Left lung (tissue), 10 donors: ENCODE measurements around the gene ADIRF. TPM values are rescaled to one million over a fixed set of nuclear protein-coding genes. Genes with fewer than 3 reads are reported as not detected.
"Not testable (repeated sequence)": the region's sequence is repeated elsewhere in the genome, so short reads cannot be mapped to it uniquely, and the experiment has no call there.

Experiments used
- ATAC-seq: fragments of 200-7000 bp; cut with Tn5 transposase; one replicate; pipeline ENCODE4 v1.9.1; 2020; ENCODE audit warnings: moderate library complexity
- DNase-seq, 4 donors: peaks; one replicate each; pipeline ENCODE4 v3.0.0-alpha.2; 2013 to 2020
- H3K27ac ChIP-seq, 2 donors: fragments of 200-600 bp; sonication (generic) in 1 of 2; one replicate each; pipeline versions ENCODE4 v1.5.0 to v1.8.0; 2020 to 2021
- H3K27me3 ChIP-seq, 2 donors: fragments of 200-600 bp; sonication (generic) in 1 of 2; one replicate each; pipeline versions ENCODE4 v1.5.0 to v1.8.0; 2020 to 2021
- H3K36me3 ChIP-seq, 2 donors: fragments of 200-600 bp; sonication (generic) in 1 of 2; one replicate each; pipeline versions ENCODE4 v1.5.0 to v1.8.0; 2020 to 2021
- H3K4me1 ChIP-seq, 2 donors: fragments of 200-600 bp; one replicate each; pipeline ENCODE4 v1.8.0; 2021
- H3K4me3 ChIP-seq, 2 donors: fragments of 200-600 bp; sonication (generic) in 1 of 2; one replicate each; pipeline versions ENCODE4 v1.5.0 to v1.8.0; 2020 to 2021; ENCODE audit warnings: mild to moderate bottlenecking in 1 of 2
- H3K9me3 ChIP-seq, 2 donors: fragments of 200-600 bp; sonication (generic) in 1 of 2; one replicate each; pipeline versions ENCODE4 v1.5.0 to v1.8.0; 2020 to 2021
- intact Hi-C, 2 donors: fragments of 100-400 bp; cut with DNase I; formaldehyde crosslinking; loops; one replicate each; pipeline versions ENCODE4 v1.11.2 to v1.14.2; 2022
- polyA plus RNA-seq, 6 donors: library from polyadenylated mRNA; unstranded; fragments of 120-200 nt; gene quantifications; one replicate each; pipeline ENCODE4 v1.2.1, GENCODE V29; 2013; ENCODE audit not compliant: insufficient read length in 6 of 6
- total RNA-seq, 2 donors: library from RNA; stranded (reverse); fragmentation: NEBNext Ultra II Directional; extraction: Animal tissue kit (Norgen Biotek cat#: 25700); gene quantifications; one replicate each; pipeline ENCODE4 v1.2.1, GENCODE V29; 2021
- TF ChIP-seq, protein P1 (sequence below), 2 donors: fragments of 200-600 bp; sonication (generic) in 1 of 2; IDR thresholded peaks; one replicate each; pipeline versions ENCODE4 v1.5.0 to v1.8.0; 2021; ENCODE audit warnings: antibody characterized with exemption in 2 of 2
- donor health status: DM: no; HTN: yes; CAD: no.
- donor health status: DM: no; HTN: no; CAD: no.

Gene ADIRF
- total and polyA plus RNA-seq, 8 donors: 8.0 to 94.1 (median 17.9) TPM

DNA sequence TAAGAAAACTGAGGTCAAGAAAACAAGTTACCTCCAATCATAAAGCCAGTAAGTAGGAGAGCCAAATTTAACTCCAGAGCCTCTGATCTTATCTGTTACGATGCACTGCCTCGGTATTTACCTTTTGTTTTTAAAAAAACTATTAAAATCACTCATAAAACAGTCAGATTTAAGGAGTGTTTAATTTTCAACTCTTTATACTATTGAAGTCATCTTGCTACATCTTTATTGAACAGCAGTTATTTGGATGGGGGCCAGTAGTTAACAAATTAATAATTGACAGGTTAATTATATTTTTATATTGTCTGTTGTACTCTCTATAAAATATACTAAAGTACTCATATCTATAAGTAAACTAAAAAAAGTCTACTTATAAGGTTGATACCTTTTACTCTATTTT is 24.6 kb downstream of the ADIRF start:
- Histone ChIP-seq H3K4me1 (no peaks in the 10 kb centered on the region), H3K9me3 (no peaks in the 10 kb centered on the region), H3K4me3 (no peak overlapping the region), H3K27ac (no peak overlapping the region), H3K36me3 (no peaks in the 10 kb centered on the region), H3K27me3 (no peaks in the 10 kb centered on the region)
- TF ChIP-seq, protein P1, sequence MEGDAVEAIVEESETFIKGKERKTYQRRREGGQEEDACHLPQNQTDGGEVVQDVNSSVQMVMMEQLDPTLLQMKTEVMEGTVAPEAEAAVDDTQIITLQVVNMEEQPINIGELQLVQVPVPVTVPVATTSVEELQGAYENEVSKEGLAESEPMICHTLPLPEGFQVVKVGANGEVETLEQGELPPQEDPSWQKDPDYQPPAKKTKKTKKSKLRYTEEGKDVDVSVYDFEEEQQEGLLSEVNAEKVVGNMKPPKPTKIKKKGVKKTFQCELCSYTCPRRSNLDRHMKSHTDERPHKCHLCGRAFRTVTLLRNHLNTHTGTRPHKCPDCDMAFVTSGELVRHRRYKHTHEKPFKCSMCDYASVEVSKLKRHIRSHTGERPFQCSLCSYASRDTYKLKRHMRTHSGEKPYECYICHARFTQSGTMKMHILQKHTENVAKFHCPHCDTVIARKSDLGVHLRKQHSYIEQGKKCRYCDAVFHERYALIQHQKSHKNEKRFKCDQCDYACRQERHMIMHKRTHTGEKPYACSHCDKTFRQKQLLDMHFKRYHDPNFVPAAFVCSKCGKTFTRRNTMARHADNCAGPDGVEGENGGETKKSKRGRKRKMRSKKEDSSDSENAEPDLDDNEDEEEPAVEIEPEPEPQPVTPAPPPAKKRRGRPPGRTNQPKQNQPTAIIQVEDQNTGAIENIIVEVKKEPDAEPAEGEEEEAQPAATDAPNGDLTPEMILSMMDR (IDR thresholded peaks at IDR 0.05): no peak
- no peak for ATAC-seq
- intact Hi-C loops: no loop called here
- no peak for DNase-seq

DNA sequence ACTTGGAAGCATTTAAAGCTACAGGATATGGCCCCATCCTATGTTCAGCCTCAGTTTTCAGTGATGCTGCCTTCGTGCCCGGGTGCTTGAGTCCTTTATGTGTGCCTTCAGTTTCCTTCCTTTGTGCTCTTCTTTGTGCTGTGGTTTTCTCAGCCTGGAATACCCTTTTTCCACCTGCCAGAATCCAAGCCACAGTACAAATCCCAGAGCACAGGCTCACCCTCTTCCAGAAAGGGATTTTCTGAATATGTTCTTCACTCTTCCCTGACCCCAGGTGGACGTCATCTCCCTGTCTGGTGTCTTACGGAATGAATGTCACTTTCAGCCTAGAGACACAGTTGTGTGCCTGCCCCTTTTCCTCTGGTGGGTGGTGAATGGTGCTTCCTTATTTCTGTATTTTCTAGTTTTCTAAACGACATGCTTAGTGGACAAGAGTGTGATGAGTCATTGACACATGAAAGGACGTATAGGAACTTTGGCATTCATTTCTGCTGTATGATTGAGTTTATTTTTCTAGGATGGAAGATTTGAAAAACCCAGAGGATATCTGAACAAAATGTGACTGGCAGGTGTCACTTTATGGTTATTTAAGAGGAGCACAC is 31.6 kb downstream of the ADIRF start:
- peak; percentile 44 for ATAC-seq
- H3K27ac ChIP-seq: peak overlapping the region in 1 of 2 donors; percentile 55
- intact Hi-C loops: not testable (repeated sequence)

DNA sequence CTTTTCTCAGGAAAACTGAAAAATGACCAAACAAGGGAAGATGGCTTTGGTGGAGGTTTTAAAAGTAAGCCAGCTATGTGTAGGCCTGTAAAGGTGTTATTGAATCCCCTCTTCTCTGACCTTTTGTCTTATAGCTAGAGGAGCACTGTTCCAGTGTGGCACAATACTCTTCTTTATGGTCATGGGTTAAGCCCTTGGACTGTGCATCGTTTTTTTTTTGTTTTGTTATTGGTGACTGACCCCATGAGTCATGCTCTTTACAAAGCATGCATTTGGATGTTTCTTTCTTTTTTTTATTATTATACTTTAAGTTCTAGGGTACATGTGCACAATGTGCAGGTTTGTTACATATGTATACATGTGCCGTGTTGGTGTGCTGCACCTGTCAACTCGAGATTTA is 32.2 kb downstream of the ADIRF start:
- no peak overlapping the region for H3K4me3 ChIP-seq
- H3K4me1 ChIP-seq: no peaks in the 10 kb centered on the region
- DNase-seq (no peak), ATAC-seq (no peak)
- TF ChIP-seq, protein P1 (IDR thresholded peaks at IDR 0.05): no peak
- H3K27me3 ChIP-seq: no peaks in the 10 kb centered on the region
- H3K27ac ChIP-seq: peak overlapping the region in 1 of 2 donors; percentile 55
- no peaks in the 10 kb centered on the region for H3K9me3 ChIP-seq
- no peaks in the 10 kb centered on the region for H3K36me3 ChIP-seq
- intact Hi-C loops: no loop called here

More for the DNA sequence above, 31.6 kb downstream of the ADIRF start:
- not testable (repeated sequence) for H3K4me1 ChIP-seq, H3K4me3 ChIP-seq, H3K27me3 ChIP-seq, H3K9me3 ChIP-seq, DNase-seq, H3K36me3 ChIP-seq

DNA sequence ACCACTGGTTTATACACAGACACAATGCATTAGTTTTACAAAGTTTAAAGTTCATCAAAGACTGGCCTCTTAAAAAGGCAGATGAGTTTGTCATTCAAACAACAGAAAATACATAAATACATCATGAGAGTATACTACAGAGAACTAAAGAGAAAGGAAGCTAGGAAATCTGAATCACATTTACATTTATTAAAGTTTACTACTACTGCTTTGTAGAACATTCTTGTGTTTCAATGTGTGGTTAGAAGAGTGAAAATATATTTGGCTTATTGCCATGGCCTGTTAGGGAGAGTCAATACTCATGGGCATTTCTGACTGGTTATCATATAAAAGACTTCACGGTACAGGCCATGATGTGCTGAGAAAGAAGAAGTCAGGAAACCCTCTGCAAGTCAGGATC is 38.8 kb downstream of the ADIRF start:
- H3K27me3 ChIP-seq, ATAC-seq, H3K9me3 ChIP-seq, H3K36me3 ChIP-seq, H3K4me1 ChIP-seq, DNase-seq, H3K4me3 ChIP-seq, H3K27ac ChIP-seq, intact Hi-C loops: not testable (repeated sequence)

DNA sequence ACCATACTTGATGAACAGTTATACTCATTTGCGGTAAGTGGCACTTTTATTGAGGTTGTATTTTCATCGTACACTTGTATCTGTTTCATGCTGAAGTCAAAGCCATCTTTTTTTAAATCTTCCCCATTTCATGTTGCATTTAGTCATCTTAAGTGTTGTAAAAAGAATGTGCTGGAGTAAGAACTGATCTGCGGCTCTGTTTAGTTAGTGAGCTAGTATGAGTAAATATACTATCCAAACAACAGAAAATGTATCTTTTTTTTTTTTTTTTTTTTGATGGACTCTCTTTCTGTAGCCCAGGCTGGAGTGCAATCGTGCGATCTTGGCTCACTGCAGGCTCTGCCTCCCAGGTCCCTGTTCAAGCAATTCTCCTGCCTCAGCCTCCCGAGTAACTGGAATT is 39.4 kb downstream of the ADIRF start:
- H3K4me1 ChIP-seq, H3K27me3 ChIP-seq, H3K27ac ChIP-seq, intact Hi-C loops, H3K36me3 ChIP-seq, DNase-seq, H3K9me3 ChIP-seq, H3K4me3 ChIP-seq, ATAC-seq: not testable (repeated sequence)

DNA sequence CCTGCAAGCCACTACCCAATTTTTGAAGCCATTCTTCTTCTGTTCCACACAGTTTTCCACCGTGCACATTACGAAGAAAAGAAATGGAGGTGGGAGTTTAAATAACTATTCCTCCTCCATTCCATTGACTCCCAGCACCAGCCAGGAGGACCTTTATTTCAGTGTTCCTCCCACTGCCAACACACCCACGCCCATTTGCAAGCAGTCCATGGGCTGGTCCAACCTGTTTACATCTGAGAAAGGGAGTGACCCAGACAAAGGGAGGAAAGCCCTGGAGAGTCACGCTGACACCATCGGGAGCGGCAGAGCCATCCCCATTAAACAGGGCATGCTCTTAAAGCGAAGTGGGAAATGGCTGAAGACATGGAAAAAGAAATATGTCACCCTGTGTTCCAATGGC is 40.0 kb downstream of the ADIRF start:
- H3K4me1 ChIP-seq, H3K27ac ChIP-seq, intact Hi-C loops, H3K4me3 ChIP-seq, DNase-seq, H3K27me3 ChIP-seq, H3K36me3 ChIP-seq, H3K9me3 ChIP-seq, ATAC-seq: not testable (repeated sequence)

DNA sequence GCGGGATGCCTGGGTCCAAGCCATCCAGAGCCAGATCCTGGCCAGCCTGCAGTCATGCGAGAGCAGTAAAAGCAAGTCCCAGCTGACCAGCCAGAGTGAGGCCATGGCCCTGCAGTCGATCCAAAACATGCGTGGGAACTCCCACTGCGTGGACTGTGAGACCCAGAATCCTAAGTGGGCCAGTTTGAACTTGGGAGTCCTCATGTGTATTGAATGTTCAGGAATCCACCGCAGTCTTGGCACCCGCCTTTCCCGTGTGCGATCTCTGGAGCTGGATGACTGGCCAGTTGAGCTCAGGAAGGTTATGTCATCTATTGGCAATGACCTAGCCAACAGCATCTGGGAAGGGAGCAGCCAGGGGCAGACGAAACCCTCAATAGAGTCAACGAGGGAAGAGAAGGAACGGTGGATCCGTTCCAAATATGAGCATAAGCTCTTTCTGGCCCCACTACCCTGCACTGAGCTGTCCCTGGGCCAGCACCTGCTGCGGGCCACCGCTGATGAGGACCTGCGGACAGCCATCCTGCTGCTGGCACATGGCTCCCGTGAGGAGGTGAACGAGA is 40.9 kb downstream of the ADIRF start:
- DNase-seq, ATAC-seq, intact Hi-C loops, H3K4me1 ChIP-seq, H3K27ac ChIP-seq, H3K36me3 ChIP-seq, H3K27me3 ChIP-seq, H3K9me3 ChIP-seq, H3K4me3 ChIP-seq: not testable (repeated sequence)

DNA sequence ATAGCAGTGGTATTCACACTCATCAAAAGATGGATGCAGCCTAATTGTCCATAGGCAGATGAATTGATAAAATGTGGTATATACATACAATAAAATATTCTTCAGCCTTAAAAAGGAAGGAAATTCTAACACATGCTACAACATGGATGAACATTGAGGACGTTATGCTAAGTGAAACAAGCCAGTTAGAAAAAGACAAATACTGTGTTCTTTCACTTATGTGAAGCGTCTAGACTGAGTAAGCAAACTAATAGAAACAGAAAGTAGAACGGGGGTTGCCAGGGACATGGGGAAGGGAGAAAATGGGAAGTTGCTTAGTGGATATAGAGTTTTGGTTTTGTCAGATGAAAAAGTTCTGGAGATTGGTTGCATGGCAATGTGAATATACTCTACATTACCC is 45.2 kb downstream of the ADIRF start:
- H3K36me3 ChIP-seq, H3K27ac ChIP-seq, ATAC-seq, H3K4me1 ChIP-seq, H3K9me3 ChIP-seq, intact Hi-C loops, H3K4me3 ChIP-seq, DNase-seq, H3K27me3 ChIP-seq: not testable (repeated sequence)

DNA sequence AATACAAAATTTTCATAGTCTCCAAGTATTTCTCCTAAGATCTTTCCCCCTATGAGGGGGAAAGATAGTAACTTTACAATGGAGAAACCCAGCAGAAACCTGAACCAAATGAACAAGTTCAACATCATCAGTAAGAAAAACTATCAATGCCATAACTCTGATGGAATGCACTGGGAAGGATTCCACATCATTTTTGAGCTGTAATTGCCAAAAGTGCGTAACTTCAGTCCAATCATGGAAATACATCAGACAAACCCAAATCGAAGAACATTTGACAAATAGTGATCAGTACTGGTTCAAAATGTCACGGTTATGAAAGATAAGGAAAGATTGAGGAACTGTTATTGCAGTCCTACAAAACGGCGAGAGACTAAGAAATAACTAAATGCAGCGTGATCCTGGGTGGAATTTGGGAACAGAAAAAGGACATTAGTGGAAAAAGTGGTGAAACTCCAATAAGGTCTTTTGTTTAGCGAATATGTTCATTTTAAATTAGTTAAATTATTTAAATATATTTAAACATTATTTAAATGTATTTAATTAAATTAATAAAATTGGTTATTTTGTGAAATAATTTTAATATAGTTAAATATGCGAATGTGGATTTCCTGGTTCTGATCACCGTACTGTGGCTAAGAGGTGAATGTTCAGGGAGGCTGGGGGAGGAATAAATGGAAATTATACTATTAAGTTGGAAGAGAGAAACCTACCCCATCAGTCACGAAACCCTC is 46.9 kb downstream of the ADIRF start:
- intact Hi-C loops, H3K4me3 ChIP-seq, DNase-seq, H3K27me3 ChIP-seq, H3K36me3 ChIP-seq, H3K9me3 ChIP-seq, H3K4me1 ChIP-seq, H3K27ac ChIP-seq, ATAC-seq: not testable (repeated sequence)

DNA sequence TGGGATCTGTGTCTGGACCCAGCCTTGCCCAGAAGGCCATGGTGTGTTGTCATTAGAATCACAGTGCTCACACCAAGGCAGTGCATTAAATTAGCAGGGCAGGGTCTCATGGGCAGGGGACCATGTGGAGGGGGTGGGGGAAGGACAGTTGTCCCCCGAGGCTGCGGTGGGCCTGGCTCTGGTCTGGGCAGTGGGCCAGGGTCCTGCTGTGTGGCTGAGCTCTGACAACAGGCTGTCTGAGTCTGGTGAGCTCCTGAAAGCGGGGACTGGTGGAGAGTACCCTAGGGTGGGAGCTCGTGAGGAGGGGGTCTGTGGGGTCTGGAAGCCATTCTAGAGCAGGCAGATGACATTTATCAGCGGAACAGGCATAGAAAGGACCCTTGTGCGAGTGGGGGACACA is 49.8 kb downstream of the ADIRF start:
- H3K9me3 ChIP-seq, H3K27me3 ChIP-seq, ATAC-seq, H3K4me1 ChIP-seq, H3K27ac ChIP-seq, intact Hi-C loops, H3K4me3 ChIP-seq, H3K36me3 ChIP-seq, DNase-seq: not testable (repeated sequence)

DNA sequence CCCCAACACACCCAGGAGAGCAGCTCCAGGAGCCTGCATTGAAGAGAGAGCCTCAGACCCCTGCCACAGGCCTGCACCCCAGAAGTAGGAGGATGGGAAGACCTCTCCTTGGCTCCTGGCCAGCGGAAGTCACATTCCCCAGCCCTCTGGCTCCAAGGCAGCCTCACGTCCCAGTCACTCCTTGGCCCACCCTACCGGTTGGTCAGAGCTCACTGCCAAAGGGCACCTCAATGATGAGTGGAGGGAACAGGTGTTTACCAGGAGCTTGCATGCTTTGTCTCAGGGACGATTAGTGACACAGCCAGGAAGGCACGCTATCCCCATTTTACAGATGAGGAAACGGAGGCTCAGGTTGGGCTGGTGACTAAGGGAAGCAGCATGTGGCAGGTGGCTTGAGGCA is 50.8 kb downstream of the ADIRF start:
- not testable (repeated sequence) for DNase-seq, ATAC-seq, H3K27me3 ChIP-seq

More for the DNA sequence above, 50.8 kb downstream of the ADIRF start:
- H3K27ac ChIP-seq, H3K4me1 ChIP-seq, H3K9me3 ChIP-seq, H3K4me3 ChIP-seq, H3K36me3 ChIP-seq, intact Hi-C loops: not testable (repeated sequence)
